IMR-90 (cell line): ENCODE measurements around the gene ENPP3. TPM values are rescaled to one million over a fixed set of nuclear protein-coding genes. Genes with fewer than 3 reads are reported as not detected.

Experiments
- ATAC-seq: fragments of 200-7000 bp; cut with Tn5 transposase; 2 replicates; pipeline ENCODE4 v1.9.1; 2020; ENCODE audit warnings: low read depth, mild to moderate bottlenecking, moderate library complexity
- BruUV-seq: library from RNA; stranded (reverse); fragments of 400-500 nt; replicated peaks from 2 replicates; lab custom pipeline; 2021; lab: Mats Ljungman, UMichigan
- CTCF ChIA-PET: fragments of 300-600 bp; formaldehyde crosslinking; extraction: SDS; loops from one replicate; lab custom pipeline; 2021; ENCODE audit warnings: antibody characterized with exemption; lab: Yijun Ruan, JAX
- POLR2A ChIA-PET: fragments of 300-600 bp; sonication (Branson Sonifier 250); formaldehyde crosslinking; loops from one replicate; lab custom pipeline; 2022; ENCODE audit warnings: antibody characterized with exemption; ENCODE audit not compliant: unreplicated experiment; lab: Charles Lee
- DNase-seq: peaks from one replicate; pipeline ENCODE4 v3.0.0; 2013
- H2AFZ ChIP-seq: replicated peaks from 2 replicates; pipeline ENCODE3; 2013; ENCODE audit warnings: low read length, mild to moderate bottlenecking; ENCODE audit not compliant: poor library complexity
- H2AK5ac ChIP-seq: 2 replicates; pipeline ENCODE4 v1.6.1; 2013; ENCODE audit warnings: low read depth, low read length, inconsistent platforms
- H2AK9ac ChIP-seq: replicated peaks from 2 replicates; pipeline ENCODE3; 2013; ENCODE audit warnings: mild to moderate bottlenecking, low read depth, low read length, moderate library complexity; ENCODE audit not compliant: poor library complexity
- H2BK120ac ChIP-seq: 2 replicates; pipeline ENCODE4 v1.6.1; 2013; ENCODE audit warnings: low read depth, low read length, inconsistent platforms
- H2BK15ac ChIP-seq: 3 replicates; pipeline ENCODE4 v1.6.1; 2013; ENCODE audit warnings: low read depth, low read length, inconsistent platforms
- H2BK20ac ChIP-seq: 2 replicates; pipeline ENCODE4 v1.6.1; 2013; ENCODE audit warnings: low read depth, mild to moderate bottlenecking, inconsistent platforms, low read length, moderate library complexity
- H2BK5ac ChIP-seq: 2 replicates; pipeline ENCODE4 v1.6.1; 2013; ENCODE audit warnings: mild to moderate bottlenecking, low read depth, low read length, inconsistent platforms; ENCODE audit not compliant: poor library complexity, severe bottlenecking
- H3K14ac ChIP-seq: replicated peaks from 2 replicates; pipeline ENCODE4 v1.6.1; 2013; ENCODE audit warnings: low read depth, low read length, inconsistent platforms
- H3K18ac ChIP-seq: 2 replicates; pipeline ENCODE4 v1.6.1; 2013; ENCODE audit warnings: low read depth, low read length, control low read depth
- H3K23ac ChIP-seq: 2 replicates; pipeline ENCODE4 v1.6.1; 2013; ENCODE audit warnings: low read depth, low read length, inconsistent platforms
- H3K27ac ChIP-seq: 2 replicates; pipeline ENCODE4 v1.5.1; 2013; ENCODE audit warnings: mild to moderate bottlenecking, control low read depth, low read length; ENCODE audit not compliant: insufficient read depth
- H3K27me3 ChIP-seq: 2 replicates; pipeline ENCODE4 v1.6.1; 2013; ENCODE audit warnings: low read length; ENCODE audit not compliant: control insufficient read depth, insufficient read depth
- H3K36me3 ChIP-seq: 2 replicates; pipeline ENCODE4 v1.6.1; 2013; ENCODE audit warnings: low read length, mixed read lengths; ENCODE audit not compliant: control insufficient read depth, insufficient read depth
- H3K4ac ChIP-seq: 2 replicates; pipeline ENCODE4 v1.6.1; 2013; ENCODE audit warnings: low read depth, low read length, inconsistent platforms
- H3K4me1 ChIP-seq: 2 replicates; pipeline ENCODE4 v1.6.1; 2013; ENCODE audit warnings: low read length, mixed read lengths; ENCODE audit not compliant: control insufficient read depth, insufficient read depth
- H3K4me2 ChIP-seq: 2 replicates; pipeline ENCODE4 v1.6.1; 2013; ENCODE audit warnings: low read depth, mild to moderate bottlenecking, control low read depth, low read length, moderate library complexity
- H3K4me3 ChIP-seq: 2 replicates; pipeline ENCODE4 v1.5.1; 2013; ENCODE audit warnings: low read depth, mild to moderate bottlenecking, control low read depth, low read length, moderate library complexity; ENCODE audit not compliant: insufficient read depth
- H3K56ac ChIP-seq: 2 replicates; pipeline ENCODE4 v1.6.1; 2013; ENCODE audit warnings: low read length, inconsistent platforms; ENCODE audit not compliant: insufficient read depth; ENCODE audit errors: extremely low read depth
- H3K79me1 ChIP-seq, 2 experiments: 2 replicates each; pipeline ENCODE4 v1.6.1; 2013; ENCODE audit warnings: low read length in 2 of 2, inconsistent platforms in 1 of 2, low read depth in 1 of 2
- H3K9ac ChIP-seq: 2 replicates; pipeline ENCODE4 v1.6.1; 2013; ENCODE audit warnings: low read depth, low read length, control low read depth
- H3K9me1 ChIP-seq: 2 replicates; pipeline ENCODE4 v1.6.1; 2013; ENCODE audit warnings: low read length, inconsistent platforms; ENCODE audit not compliant: insufficient read depth
- H3K9me3 ChIP-seq: 2 replicates; pipeline ENCODE4 v1.6.1; 2013; ENCODE audit warnings: low read length; ENCODE audit not compliant: control insufficient read depth, insufficient read depth
- H4K20me1 ChIP-seq: 2 replicates; pipeline ENCODE4 v1.6.1; 2013; ENCODE audit warnings: low read length, inconsistent platforms; ENCODE audit not compliant: insufficient read depth
- H4K5ac ChIP-seq: 2 replicates; pipeline ENCODE4 v1.6.1; 2013; ENCODE audit warnings: mild to moderate bottlenecking, low read depth, low read length, control low read depth
- H4K8ac ChIP-seq, 2 experiments: 2 replicates each; pipeline ENCODE4 v1.6.1; 2013; ENCODE audit warnings: low read depth in 2 of 2, low read length in 2 of 2, control low read depth in 1 of 2, inconsistent platforms in 1 of 2
- H4K91ac ChIP-seq: 2 replicates; pipeline ENCODE4 v1.6.1; 2013; ENCODE audit warnings: low read depth, low read length, inconsistent platforms; ENCODE audit not compliant: insufficient read depth
- BHLHE40 ChIP-seq: fragments of 150-350 bp; IDR thresholded peaks from 2 replicates; pipeline ENCODE4 v1.6.1; 2016; ENCODE audit warnings: mild to moderate bottlenecking, low read depth, low read length
- MAFK ChIP-seq: IDR thresholded peaks from 2 replicates; pipeline ENCODE4 v1.6.1; 2012; ENCODE audit warnings: low read depth, low read length, improper control_type of control experiment
- MAZ ChIP-seq: IDR thresholded peaks from 2 replicates; pipeline ENCODE4 v1.6.1; 2012; ENCODE audit warnings: low read depth, mild to moderate bottlenecking, low read length, improper control_type of control experiment, moderate library complexity, borderline replicate concordance
- MXI1 ChIP-seq: IDR thresholded peaks from 2 replicates; pipeline ENCODE4 v1.6.1; 2012; ENCODE audit warnings: low read depth, mild to moderate bottlenecking, low read length, moderate library complexity, borderline replicate concordance
- NFE2L2 ChIP-seq: fragments of 150-350 bp; IDR thresholded peaks from 2 replicates; pipeline ENCODE4 v1.6.1; 2016; ENCODE audit warnings: low read depth, mild to moderate bottlenecking, low read length
- WGBS, 2 experiments: methylation state at CpG; one replicate each; pipeline versions ENCODE4 v1.1.5 to v1.1.7; 2013; ENCODE audit warnings: missing lambda C conversion rate in 2 of 2; ENCODE audit not compliant: insufficient read length in 1 of 2; ENCODE audit errors: extremely low coverage in 2 of 2; 5-methylcytosine and 5-hydroxymethylcytosine counted together
- dilution Hi-C: fragments of 300-500 bp; cut with HindIII; formaldehyde crosslinking; loops from one replicate; pipeline ENCODE4 v1.14.3; 2018; ENCODE audit warnings: low sequenced_read_pairs; ENCODE audit not compliant: unreplicated experiment
- in situ Hi-C: fragments of 300-500 bp; cut with MboI; formaldehyde crosslinking; loops from 3 replicates; pipeline ENCODE4 v1.14.3; 2019; ENCODE audit warnings: low sequenced_read_pairs, inconsistent platforms, mixed read lengths
- intact Hi-C: fragments of 100-400 bp; cut with micrococcal nuclease; formaldehyde crosslinking; loops from 2 replicates; pipeline ENCODE4 v1.10.0; 2022
- polyA plus RNA-seq, 3 experiments: library from polyadenylated mRNA; depleted of rRNA; stranded (reverse); fragments of >200 nt; gene quantifications; 2 replicates each; pipeline ENCODE4 v1.2.3, GENCODE V29; 2012; ENCODE audit warnings: low replicate concordance in 1 of 3
- total RNA-seq: library from RNA; depleted of rRNA; stranded (reverse); fragments of >200 nt; gene quantifications from 2 replicates; pipeline ENCODE4 v1.2.3, GENCODE V29; 2012
- TF ChIP-seq, protein P1 (sequence below): fragments of 150-350 bp; IDR thresholded peaks from 2 replicates; pipeline ENCODE4 v1.6.1; 2017; ENCODE audit warnings: mild to moderate bottlenecking, antibody characterized with exemption, low read length, low read depth
- TF ChIP-seq, protein P2 (sequence below): fragments of 150-350 bp; IDR thresholded peaks from 2 replicates; pipeline ENCODE4 v1.6.1; 2016; ENCODE audit warnings: low read depth, mild to moderate bottlenecking, low read length, moderate library complexity, borderline replicate concordance

The ENPP3 gene
- total and polyA plus RNA-seq, 2 of the 4 experiments (the other 2 are of a cell fraction): under 0.01 to 0.05 TPM

DNA sequence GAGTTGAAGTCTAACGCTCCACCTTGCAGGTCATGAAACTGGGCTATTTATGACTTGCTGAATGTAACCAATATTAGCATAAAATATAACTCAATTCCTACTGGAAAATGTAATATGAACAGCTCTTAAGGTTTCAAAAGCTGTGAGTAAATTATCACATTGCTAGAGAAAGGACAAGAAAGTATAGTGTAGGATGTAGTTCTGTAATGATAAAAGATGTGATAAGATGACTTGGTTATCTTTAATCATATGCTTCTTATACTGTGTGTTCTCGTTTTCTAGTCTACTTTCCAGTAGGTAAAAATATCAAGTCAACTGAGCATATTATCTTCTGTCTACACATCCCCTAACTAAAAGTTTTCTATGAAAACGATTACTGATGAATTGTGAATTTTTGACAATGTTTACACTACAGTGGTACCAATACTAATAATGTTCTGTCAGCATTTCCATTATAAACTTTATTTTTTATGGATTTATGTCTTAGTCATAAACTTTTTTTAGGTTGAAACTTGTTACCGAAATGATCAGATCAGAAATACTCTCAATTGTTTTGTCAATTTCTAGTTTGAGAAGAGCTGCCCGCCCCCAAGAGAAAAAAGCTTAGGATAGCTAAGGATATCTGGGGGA, 23.7 kb upstream of the ENPP3 start:
- WGBS, 2 experiments: no CpG with 5 or more reads among the region's 5 CpGs
- no peak overlapping the region for H3K23ac ChIP-seq
- H4K20me1 ChIP-seq: no peaks in the 10 kb centered on the region
- H4K5ac ChIP-seq: no peak overlapping the region
- no peak overlapping the region for H3K18ac ChIP-seq
- H3K27me3 ChIP-seq: no peaks in the 10 kb centered on the region
- POLR2A ChIA-PET: no interaction called here
- H2AFZ ChIP-seq: no peak overlapping the region
- no peak overlapping the region for H3K14ac ChIP-seq
- H3K4me1 ChIP-seq: no peaks in the 10 kb centered on the region
- H3K9me1 ChIP-seq: no peaks in the 10 kb centered on the region
- H3K56ac ChIP-seq: no peak overlapping the region
- no TSS peak for BruUV-seq
- peaks cover 29% of the 10 kb centered on the region for H3K36me3 ChIP-seq
- no peak overlapping the region for H2BK20ac ChIP-seq
- H2BK15ac ChIP-seq: no peak overlapping the region
- CTCF ChIA-PET: interaction anchor here (1.2 to 4.6 kb wide), 2 partner anchors 11 to 14 kb away, joined by 3 to 23 read pairs; partner anchors contain the start of gene MED23
- no peaks in the 10 kb centered on the region for H3K9me3 ChIP-seq
- TF ChIP-seq MAZ (no peak), MXI1 (no peak), BHLHE40 (no peak), NFE2L2 (no peak), MAFK (peak; percentile 55)
- TF ChIP-seq, protein P1, sequence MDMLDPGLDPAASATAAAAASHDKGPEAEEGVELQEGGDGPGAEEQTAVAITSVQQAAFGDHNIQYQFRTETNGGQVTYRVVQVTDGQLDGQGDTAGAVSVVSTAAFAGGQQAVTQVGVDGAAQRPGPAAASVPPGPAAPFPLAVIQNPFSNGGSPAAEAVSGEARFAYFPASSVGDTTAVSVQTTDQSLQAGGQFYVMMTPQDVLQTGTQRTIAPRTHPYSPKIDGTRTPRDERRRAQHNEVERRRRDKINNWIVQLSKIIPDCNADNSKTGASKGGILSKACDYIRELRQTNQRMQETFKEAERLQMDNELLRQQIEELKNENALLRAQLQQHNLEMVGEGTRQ: no peak
- TF ChIP-seq, protein P2, sequence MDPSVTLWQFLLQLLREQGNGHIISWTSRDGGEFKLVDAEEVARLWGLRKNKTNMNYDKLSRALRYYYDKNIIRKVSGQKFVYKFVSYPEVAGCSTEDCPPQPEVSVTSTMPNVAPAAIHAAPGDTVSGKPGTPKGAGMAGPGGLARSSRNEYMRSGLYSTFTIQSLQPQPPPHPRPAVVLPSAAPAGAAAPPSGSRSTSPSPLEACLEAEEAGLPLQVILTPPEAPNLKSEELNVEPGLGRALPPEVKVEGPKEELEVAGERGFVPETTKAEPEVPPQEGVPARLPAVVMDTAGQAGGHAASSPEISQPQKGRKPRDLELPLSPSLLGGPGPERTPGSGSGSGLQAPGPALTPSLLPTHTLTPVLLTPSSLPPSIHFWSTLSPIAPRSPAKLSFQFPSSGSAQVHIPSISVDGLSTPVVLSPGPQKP: no peak
- H4K8ac ChIP-seq: no peak overlapping the region
- no peak overlapping the region for H3K27ac ChIP-seq
- DNase-seq: no peak
- intact Hi-C loops (no loop called here), dilution Hi-C loops (no loop called here), in situ Hi-C loops (no loop called here)
- H3K79me1 ChIP-seq: no peaks in the 10 kb centered on the region; a peak in 2 of 4 replicates
- no peak overlapping the region for H4K91ac ChIP-seq
- H2AK9ac ChIP-seq: no peak overlapping the region
- ATAC-seq: no peak
- H3K9ac ChIP-seq: no peak overlapping the region
- H2BK5ac ChIP-seq: no peak overlapping the region
- H3K4ac ChIP-seq: no peak overlapping the region
- no peak overlapping the region for H3K4me3 ChIP-seq
- H2AK5ac ChIP-seq: no peak overlapping the region
- no peak overlapping the region for H2BK120ac ChIP-seq
- H3K4me2 ChIP-seq: no peak overlapping the region
